ENCODE data around the gene ABTB1.

ABTB1 gene

GRCh38 chr3:127718916-127719290, 46.2 kb downstream of the ABTB1 start:
- H3K4me3 ChIP-seq (ENCODE audit: low read depth, low read length), result no peak overlapping the region
- no peaks in the 10 kb centered on the region for H3K27me3 ChIP-seq (ENCODE audit: insufficient read depth, low read length)
- H4K91ac ChIP-seq (ENCODE audit: low read depth, low read length), result no peak overlapping the region
- H3K4me1 ChIP-seq (ENCODE audit: control insufficient read depth in 1 of 2, insufficient read depth in 2 of 2, low read length in 2 of 2), result peaks cover 0 to 2% of the 10 kb centered on the region in 2 experiments
- no peaks in the 10 kb centered on the region for H3K79me2 ChIP-seq (ENCODE audit: control insufficient read depth, insufficient read depth, low read length, poor library complexity)
- no peak overlapping the region for H3K23ac ChIP-seq (ENCODE audit: low read length)
- H2AK5ac ChIP-seq (ENCODE audit: low read length), result no peak overlapping the region
- H3K14ac ChIP-seq (ENCODE audit: low read length), result no peak overlapping the region
- DNase-seq, result no peak
- H4K12ac ChIP-seq (ENCODE audit: low read depth, low read length), result no peak overlapping the region
- H2AFZ ChIP-seq (ENCODE audit: insufficient read depth, low read length, poor library complexity), result no peak overlapping the region
- no peak overlapping the region for H3K4me2 ChIP-seq (ENCODE audit: low read length)
- H3K27ac ChIP-seq (ENCODE audit: low read depth, low read length), result no peak overlapping the region
- H2BK5ac ChIP-seq (ENCODE audit: low read depth, low read length, poor library complexity), result no peak overlapping the region
- no peak overlapping the region for H3K18ac ChIP-seq (ENCODE audit: low read length)
- WGBS (ENCODE audit: extremely low coverage, insufficient coverage, insufficient read length), result no CpG with 5 or more reads among the region's 3 CpGs
- H3K36me3 ChIP-seq (ENCODE audit: control insufficient read depth in 1 of 2, insufficient read depth in 2 of 2, low read length in 2 of 2), result no peaks in the 10 kb centered on the region
- no peaks in the 10 kb centered on the region for H3K79me1 ChIP-seq (ENCODE audit: low read length)
- no peak overlapping the region for H2BK120ac ChIP-seq (ENCODE audit: insufficient read depth, low read length, poor library complexity)
- no peaks in the 10 kb centered on the region for H3K9me3 ChIP-seq (ENCODE audit: insufficient read depth, low read depth, low read length)
- no peak overlapping the region for H3K4ac ChIP-seq (ENCODE audit: low read depth, low read length)
- no peak overlapping the region for H3K9ac ChIP-seq (ENCODE audit: low read length)
- no peak overlapping the region for H2BK12ac ChIP-seq (ENCODE audit: low read length)
- H4K8ac ChIP-seq (ENCODE audit: low read depth, low read length), result no peak overlapping the region

GRCh38 chr3:127719369-127719768, 46.6 kb downstream of the ABTB1 start:
- H2AFZ ChIP-seq (ENCODE audit: insufficient read depth, low read length, poor library complexity), result no peak overlapping the region
- H3K9me3 ChIP-seq (ENCODE audit: insufficient read depth, low read depth, low read length), result no peaks in the 10 kb centered on the region
- no peak overlapping the region for H3K27ac ChIP-seq (ENCODE audit: low read depth, low read length)
- H4K12ac ChIP-seq (ENCODE audit: low read depth, low read length), result no peak overlapping the region
- H3K36me3 ChIP-seq (ENCODE audit: control insufficient read depth in 1 of 2, insufficient read depth in 2 of 2, low read length in 2 of 2), result no peaks in the 10 kb centered on the region
- H3K79me2 ChIP-seq (ENCODE audit: control insufficient read depth, insufficient read depth, low read length, poor library complexity), result no peaks in the 10 kb centered on the region
- WGBS (ENCODE audit: extremely low coverage, insufficient coverage, insufficient read length), result no CpG with 5 or more reads among the region's 8 CpGs
- no peak overlapping the region for H2BK120ac ChIP-seq (ENCODE audit: insufficient read depth, low read length, poor library complexity)
- H3K9ac ChIP-seq (ENCODE audit: low read length), result no peak overlapping the region
- no peak overlapping the region for H2BK5ac ChIP-seq (ENCODE audit: low read depth, low read length, poor library complexity)
- no peak overlapping the region for H3K4me2 ChIP-seq (ENCODE audit: low read length)
- H3K18ac ChIP-seq (ENCODE audit: low read length), result no peak overlapping the region
- no peak overlapping the region for H3K4me3 ChIP-seq (ENCODE audit: low read depth, low read length)
- no peak overlapping the region for H4K8ac ChIP-seq (ENCODE audit: low read depth, low read length)
- H3K27me3 ChIP-seq (ENCODE audit: insufficient read depth, low read length), result no peaks in the 10 kb centered on the region
- peak in 1 of 2 donors; percentile 6 for DNase-seq
- no peaks in the 10 kb centered on the region for H3K79me1 ChIP-seq (ENCODE audit: low read length)
- H3K4me1 ChIP-seq (ENCODE audit: control insufficient read depth in 1 of 2, insufficient read depth in 2 of 2, low read length in 2 of 2), result no peaks in the 10 kb centered on the region
- no peak overlapping the region for H3K14ac ChIP-seq (ENCODE audit: low read length)
- no peak overlapping the region for H2BK12ac ChIP-seq (ENCODE audit: low read length)
- H3K23ac ChIP-seq (ENCODE audit: low read length), result no peak overlapping the region
- H3K4ac ChIP-seq (ENCODE audit: low read depth, low read length), result no peak overlapping the region
- H2AK5ac ChIP-seq (ENCODE audit: low read length), result no peak overlapping the region
- no peak overlapping the region for H4K91ac ChIP-seq (ENCODE audit: low read depth, low read length)

DNA sequence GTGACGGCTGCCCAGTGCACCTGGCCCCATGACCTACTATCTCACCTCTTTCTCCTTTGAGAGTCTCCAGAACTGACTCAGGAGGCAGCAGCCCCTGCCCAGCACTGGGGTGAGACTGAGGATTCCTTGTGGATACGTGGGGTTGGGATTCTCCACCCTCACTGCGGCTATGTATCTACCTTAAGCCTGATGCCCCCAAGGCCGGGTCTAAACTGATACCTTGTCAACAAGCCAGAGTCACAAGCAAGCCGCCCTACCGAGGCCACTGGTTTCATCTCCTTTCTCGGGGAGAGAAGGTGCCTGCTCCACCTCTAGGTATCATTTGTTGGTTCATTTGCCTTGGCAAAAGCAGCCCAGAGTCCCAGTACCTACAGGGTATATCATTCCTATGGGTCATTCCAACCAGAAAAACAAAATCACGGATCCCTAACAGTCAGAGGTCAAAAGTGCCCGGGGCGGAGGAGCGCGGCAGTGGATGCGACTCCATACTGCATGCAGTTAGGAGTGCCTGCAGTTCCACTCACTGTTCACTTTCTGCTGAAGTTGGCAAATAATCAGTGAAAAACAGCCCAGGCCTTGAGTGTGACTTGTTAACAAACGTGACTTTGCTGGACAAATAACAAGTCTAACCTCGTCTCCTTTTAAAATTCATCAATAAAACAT, 47.5 kb downstream of the ABTB1 start:
- H3K4ac ChIP-seq (ENCODE audit: low read depth, low read length), result no peak overlapping the region
- no peak overlapping the region for H3K9ac ChIP-seq (ENCODE audit: low read length)
- H3K18ac ChIP-seq (ENCODE audit: low read length), result no peak overlapping the region
- no peak overlapping the region for H4K8ac ChIP-seq (ENCODE audit: low read depth, low read length)
- H2BK5ac ChIP-seq (ENCODE audit: low read depth, low read length, poor library complexity), result no peak overlapping the region
- no peak overlapping the region for H3K27ac ChIP-seq (ENCODE audit: low read depth, low read length)
- no peaks in the 10 kb centered on the region for H3K4me1 ChIP-seq (ENCODE audit: control insufficient read depth in 1 of 2, insufficient read depth in 2 of 2, low read length in 2 of 2)
- no peak overlapping the region for H3K4me3 ChIP-seq (ENCODE audit: low read depth, low read length)
- H2AFZ ChIP-seq (ENCODE audit: insufficient read depth, low read length, poor library complexity), result no peak overlapping the region
- no peak overlapping the region for H4K12ac ChIP-seq (ENCODE audit: low read depth, low read length)
- peaks cover 2% of the 10 kb centered on the region for H3K9me3 ChIP-seq (ENCODE audit: insufficient read depth, low read depth, low read length)
- no peaks in the 10 kb centered on the region for H3K79me2 ChIP-seq (ENCODE audit: control insufficient read depth, insufficient read depth, low read length, poor library complexity)
- H2BK12ac ChIP-seq (ENCODE audit: low read length), result no peak overlapping the region
- no peak overlapping the region for H4K91ac ChIP-seq (ENCODE audit: low read depth, low read length)
- H3K36me3 ChIP-seq (ENCODE audit: control insufficient read depth in 1 of 2, insufficient read depth in 2 of 2, low read length in 2 of 2), result no peaks in the 10 kb centered on the region
- no peak overlapping the region for H2AK5ac ChIP-seq (ENCODE audit: low read length)
- DNase-seq, result no peak
- H3K27me3 ChIP-seq (ENCODE audit: insufficient read depth, low read length), result no peaks in the 10 kb centered on the region
- H3K4me2 ChIP-seq (ENCODE audit: low read length), result no peak overlapping the region
- no peak overlapping the region for H2BK120ac ChIP-seq (ENCODE audit: insufficient read depth, low read length, poor library complexity)
- no peak overlapping the region for H3K23ac ChIP-seq (ENCODE audit: low read length)
- no CpG with 5 or more reads among the region's 15 CpGs for WGBS (ENCODE audit: extremely low coverage, insufficient coverage, insufficient read length)
- H3K79me1 ChIP-seq (ENCODE audit: low read length), result no peaks in the 10 kb centered on the region
- H3K14ac ChIP-seq (ENCODE audit: low read length), result no peak overlapping the region

DNA sequence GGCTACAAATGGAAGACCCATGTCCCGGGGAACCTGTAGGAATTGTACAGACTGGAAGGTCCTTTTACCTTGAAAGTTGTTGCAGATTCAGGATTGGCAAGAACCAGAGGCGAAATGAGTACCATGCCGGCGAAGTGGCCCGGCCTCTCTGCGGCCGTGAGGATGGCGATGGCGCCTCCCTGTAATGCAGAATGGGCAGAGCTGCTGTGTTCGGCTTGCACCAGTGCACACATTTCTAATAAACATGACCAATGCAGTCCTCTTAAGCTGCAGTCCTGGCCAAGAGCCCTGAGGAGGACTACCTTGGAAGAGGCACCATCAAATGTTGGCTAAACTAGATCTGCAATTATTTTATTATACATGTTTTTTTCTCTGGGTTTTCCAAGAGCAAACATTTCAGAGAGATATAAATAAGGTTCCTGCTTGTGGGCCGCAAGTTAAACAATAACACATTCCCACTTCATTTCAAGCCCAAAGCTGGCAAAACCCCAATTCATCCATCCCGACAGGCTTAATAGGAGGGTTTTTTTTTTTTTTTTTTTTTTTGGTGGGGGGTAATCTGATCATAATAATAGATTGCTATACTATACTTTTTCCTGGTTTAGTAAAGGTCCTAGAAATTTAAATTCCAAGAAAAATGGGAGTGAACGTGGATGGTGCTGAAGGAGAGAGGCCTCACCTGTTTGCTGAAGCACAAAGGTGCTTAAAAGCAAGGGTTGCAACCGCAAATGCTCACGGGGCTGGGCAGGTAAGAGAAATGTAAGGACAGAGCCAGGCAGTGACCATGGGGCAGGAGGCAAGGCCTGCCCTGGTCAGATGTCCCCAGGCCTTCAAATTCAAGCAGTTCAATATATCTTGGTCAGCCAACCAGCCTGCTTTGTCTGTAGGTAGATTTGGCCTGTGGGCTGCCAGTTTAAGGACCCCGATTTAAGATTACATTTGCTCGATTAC, 48.5 kb downstream of the ABTB1 start:
- no peak for DNase-seq
- Histone ChIP-seq H2BK12ac (ENCODE audit: low read length) (no peak overlapping the region), H2AFZ (ENCODE audit: insufficient read depth, low read length, poor library complexity) (no peak overlapping the region), H3K9ac (ENCODE audit: low read length) (no peak overlapping the region), H3K4ac (ENCODE audit: low read depth, low read length) (no peak overlapping the region), H3K4me3 (ENCODE audit: low read depth, low read length) (no peak overlapping the region), H4K91ac (ENCODE audit: low read depth, low read length) (no peak overlapping the region), H3K27ac (ENCODE audit: low read depth, low read length) (no peak overlapping the region), H4K8ac (ENCODE audit: low read depth, low read length) (no peak overlapping the region), H3K23ac (ENCODE audit: low read length) (no peak overlapping the region), H3K4me1 (ENCODE audit: control insufficient read depth in 1 of 2, insufficient read depth in 2 of 2, low read length in 2 of 2) (no peaks in the 10 kb centered on the region), H3K9me3 (ENCODE audit: insufficient read depth, low read depth, low read length) (peaks cover 2% of the 10 kb centered on the region), H3K79me1 (ENCODE audit: low read length) (no peaks in the 10 kb centered on the region), H4K12ac (ENCODE audit: low read depth, low read length) (no peak overlapping the region), H3K79me2 (ENCODE audit: control insufficient read depth, insufficient read depth, low read length, poor library complexity) (no peaks in the 10 kb centered on the region), H3K4me2 (ENCODE audit: low read length) (no peak overlapping the region), H3K14ac (ENCODE audit: low read length) (no peak overlapping the region), H2AK5ac (ENCODE audit: low read length) (no peak overlapping the region), H3K18ac (ENCODE audit: low read length) (no peak overlapping the region), H3K36me3 (ENCODE audit: control insufficient read depth in 1 of 2, insufficient read depth in 2 of 2, low read length in 2 of 2) (no peaks in the 10 kb centered on the region), H2BK120ac (ENCODE audit: insufficient read depth, low read length, poor library complexity) (no peak overlapping the region), H2BK5ac (ENCODE audit: low read depth, low read length, poor library complexity) (no peak overlapping the region), H3K27me3 (ENCODE audit: insufficient read depth, low read length) (no peaks in the 10 kb centered on the region)
- no CpG with 5 or more reads among the region's 17 CpGs for WGBS (ENCODE audit: extremely low coverage, insufficient coverage, insufficient read length)

All from trophoblast cell (in vitro differentiated cells and primary cell).